GM03348 (cell line): Measurements from ENCODE around the gene CHRND.

Source experiments
- DNase-seq: peaks from one replicate; pipeline ENCODE4 v3.0.0; 2012; ENCODE audit warnings: low spot score

Gene CHRND

DNA sequence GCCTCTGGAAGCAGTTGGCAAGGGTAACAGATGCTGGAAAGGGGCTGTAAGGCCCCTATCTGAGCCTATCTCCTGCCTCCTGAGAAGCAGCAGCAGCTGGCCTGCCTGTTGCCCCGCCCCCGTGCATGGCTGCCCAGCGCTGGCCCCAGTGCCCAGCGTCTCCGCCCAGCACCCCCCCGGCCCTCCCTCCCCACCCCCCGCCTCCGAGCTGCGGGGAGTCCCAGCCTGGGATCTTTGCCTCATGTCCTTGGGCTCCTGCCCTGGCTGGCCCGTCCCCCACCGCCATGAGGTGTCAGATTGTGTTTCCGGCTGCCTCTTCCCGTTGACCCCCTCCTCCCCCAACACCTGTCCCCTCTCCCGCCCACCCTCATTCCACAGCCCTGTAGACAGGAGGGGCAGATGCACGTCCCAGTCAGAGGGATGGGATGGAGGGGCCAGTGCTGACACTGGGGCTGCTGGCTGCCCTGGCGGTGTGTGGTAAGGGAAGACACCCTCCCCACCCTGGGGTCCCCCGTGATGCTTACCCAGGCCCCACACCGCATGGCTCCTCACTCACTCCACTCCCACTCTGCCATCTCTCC is at the start of gene CHRND:
Gene CHRND (plus strand): TSS at position 370 of the 581 bp plus-strand sequence. CDS start 56 bp downstream, at position 426.
- DNase-seq, result peak; percentile 53

DNA sequence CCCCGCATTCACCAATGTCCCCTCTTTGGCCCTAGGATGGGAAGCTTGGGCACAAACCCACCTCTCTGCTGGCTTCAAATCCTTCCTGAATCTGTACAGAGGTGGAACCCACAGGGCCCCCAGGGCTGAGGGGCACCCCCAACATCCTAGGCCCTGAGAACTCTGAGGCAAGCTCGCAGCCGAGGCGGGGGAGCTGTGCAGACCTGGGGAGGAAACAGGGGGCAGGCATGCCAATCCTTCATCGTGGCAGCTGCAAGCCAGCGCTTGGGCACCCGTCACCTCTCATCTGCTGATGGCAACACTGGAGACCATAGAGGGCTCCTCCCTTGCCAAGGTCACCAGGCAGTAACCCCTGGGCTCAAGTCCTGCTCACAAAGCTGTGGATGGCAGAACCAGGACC is 49.2 kb upstream of the CHRND start:
- DNase-seq, result no peak

DNA sequence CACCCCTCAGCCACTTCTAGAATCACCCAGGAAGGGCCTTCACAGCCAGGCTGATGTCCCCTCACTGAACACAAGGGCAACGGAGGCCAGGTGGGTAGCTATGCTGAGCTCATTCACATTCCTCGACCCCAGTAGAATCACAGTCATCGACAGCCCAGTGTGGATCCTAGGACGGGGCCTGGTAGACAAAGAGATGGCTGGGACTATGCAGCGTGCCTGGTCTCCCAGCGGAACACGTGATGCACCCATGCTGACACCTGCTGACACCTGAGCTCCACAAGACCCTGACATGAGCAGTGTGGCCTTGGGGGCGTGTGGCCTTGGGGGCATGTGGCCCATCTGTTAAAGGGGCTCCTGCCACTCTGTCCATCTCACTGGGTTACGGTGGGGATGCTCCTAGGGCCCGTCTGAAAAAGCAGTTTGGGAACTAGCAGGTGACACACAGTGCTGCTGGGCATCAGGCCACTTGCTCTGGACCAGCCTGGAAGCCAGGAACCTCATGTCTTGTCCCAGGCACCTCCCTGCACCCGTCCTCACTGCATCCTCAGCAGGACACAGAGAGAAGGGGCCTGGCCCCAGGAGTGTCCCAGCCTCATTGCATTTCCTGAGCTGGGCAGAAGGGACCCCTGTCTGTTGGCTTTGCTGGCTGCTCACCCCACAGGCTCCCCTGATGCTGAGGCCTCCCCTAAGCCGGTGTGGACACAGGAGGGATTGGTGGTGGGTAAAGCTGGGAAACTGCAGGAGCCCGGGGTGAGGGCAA is 48.0 kb upstream of the CHRND start:
- DNase-seq, result no peak

DNA sequence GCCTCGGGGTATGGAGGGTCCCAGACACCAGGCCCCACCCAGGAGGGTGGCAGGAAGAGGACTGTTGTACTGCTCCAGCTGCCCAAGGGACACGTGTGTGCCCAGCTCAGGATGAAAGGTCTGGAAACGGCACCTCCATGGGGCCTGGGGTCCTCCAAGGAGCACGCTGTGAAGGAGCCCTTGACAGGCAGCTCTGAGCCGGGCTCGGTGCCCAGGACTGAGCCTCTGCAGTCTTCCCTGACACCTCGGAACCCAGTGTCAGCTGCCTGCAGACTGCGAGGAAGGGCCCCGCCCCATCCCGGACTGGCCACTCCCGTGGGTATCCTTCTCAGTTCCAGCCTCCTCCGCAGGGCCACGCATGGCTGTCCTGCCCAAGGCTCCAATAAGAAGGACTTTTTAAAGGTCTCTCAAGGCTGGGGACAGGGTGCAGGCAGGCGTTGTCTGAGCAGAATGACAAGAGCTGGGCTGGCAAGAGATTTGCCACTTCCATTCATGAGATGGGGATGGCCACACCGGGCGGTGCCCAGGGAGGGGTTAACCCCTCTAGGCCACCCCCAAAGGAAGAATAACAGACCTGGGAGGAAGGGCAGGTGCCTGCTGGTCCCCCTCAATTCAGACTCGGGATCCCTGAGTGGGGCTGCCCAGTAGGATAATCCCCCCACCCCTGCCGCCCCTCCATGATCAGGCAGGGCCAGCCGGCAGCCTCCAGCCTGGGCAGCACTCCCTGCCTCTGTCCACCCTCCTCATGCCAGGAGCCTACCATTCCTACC is 47.2 kb upstream of the CHRND start:
- no peak for DNase-seq

DNA sequence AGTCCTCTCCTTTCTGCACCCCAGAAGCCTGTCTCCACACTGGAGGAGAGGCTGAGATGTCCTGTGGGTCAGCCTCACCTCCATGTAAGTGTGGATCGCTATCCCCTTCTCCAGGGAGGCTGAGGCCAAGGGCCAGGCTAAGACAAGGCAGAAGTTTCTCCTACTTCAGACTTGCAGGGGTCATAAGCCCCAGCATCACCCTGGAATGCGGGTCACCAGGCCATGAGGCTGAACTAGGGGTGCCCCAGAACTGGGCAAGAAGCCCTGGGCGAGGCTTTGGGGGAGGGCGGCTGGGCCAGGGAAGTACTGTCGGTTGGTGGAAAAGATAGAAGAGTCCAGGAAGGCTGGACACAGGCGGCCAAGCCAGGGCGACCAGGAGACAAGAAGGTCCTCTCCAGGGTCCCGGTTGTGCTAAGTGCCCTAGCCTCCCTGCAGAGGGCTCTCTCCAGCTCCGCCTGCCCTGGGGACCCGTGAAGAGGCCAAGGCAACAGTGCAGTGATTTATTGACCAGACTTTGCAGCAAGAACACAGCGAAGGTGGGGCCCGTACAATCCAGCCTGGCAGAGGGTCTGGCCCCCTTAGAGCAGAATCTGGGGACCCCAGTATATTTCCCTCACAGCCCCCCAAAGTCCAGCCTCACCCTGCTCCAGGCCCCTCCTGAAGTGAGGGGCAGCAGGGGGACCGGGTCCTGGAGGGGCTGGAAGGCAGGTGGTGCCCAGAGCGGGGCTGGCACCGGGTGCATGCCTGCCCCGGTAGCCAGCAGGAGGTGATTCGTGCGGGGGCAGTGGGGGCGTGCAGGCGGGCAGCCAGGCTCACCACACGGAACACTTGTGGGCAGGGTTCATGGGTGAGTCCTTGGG is 46.4 kb upstream of the CHRND start:
- DNase-seq, result no peak

DNA sequence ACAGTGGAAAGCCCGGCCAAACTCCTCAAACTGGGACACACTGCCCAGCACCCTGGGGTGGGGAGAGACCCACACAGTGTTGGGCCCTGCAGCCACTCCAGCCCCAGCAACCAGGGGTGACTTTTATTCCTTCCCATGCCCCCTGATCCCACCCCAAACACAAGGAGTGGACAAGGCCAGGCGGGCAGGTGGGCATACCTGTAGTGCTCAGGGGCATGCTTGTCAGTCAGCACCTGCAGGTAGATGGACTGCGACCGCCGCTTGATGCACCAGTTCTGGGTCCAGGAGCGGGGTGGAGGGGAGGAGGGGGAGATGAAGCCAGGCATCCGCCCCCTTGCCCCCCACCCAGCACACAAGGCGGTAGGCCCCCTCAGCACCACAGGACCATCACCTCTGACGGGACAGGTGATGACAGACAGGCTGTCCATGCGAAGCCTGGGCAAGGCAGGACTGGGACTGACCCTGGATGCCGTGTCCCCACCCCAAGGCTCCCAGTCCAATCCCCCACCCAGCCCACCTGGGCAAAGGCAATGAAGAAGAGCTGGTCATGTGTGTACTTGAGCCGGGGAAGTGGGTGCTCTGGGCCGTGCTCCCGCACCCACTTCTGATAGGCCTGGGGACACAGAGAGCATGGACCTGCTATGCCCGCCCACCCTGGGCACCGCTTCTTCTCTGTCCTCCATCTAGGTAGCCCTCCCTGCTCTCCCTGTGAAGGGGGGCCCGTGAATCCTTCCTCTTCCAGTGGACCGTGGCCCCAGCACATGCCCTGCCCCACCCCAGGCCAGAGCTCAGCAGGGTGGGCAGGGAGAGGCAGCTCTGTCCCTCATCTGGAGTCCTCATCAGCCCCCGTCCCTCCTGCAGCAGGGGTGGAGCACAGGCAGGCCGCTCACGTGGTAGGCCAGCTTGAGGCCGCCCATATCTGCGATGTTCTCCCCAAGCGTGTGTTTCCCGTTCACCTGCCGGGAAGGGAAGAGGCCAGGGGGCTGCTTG is 45.5 kb upstream of the CHRND start:
- DNase-seq, result no peak

DNA sequence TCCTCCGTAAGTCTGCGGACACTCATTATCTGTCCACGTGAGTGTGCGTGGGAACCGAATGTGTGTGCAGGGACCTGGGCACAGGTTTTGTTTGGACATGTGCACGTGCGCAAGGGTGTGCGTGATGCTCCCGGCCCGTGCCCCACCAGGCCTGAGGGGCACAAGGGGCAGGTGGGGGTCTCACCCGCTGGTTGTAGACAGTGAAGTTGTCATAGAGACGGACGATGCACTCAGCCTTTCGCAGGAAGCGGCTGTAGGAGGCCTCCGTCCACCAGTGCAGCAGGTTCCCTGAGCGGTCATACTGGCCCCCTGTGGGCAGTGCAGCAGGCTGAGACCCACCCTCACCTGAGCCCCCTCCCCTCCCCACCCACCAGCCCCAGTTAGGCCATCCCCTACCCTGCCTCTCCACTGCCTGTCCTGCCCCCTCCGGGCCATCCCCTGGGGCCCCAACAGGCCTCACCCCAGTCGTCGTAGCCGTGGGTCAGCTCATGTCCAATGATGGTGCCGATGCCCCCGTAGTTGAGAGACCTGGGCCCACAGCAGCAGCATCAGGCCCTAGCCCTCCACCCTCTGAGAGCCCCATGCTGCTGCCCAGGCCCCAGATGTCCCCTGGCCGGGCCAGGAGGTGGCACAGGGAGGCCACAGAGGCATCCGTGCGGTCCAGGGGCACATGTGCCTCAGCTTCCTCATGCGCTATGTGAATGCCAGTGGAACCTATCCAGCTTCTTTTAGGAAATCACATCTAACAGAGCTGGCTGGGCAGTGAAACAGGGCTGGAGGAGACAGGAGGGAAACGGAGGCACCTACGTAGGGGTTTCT is 44.4 kb upstream of the CHRND start:
- DNase-seq, result no peak

DNA sequence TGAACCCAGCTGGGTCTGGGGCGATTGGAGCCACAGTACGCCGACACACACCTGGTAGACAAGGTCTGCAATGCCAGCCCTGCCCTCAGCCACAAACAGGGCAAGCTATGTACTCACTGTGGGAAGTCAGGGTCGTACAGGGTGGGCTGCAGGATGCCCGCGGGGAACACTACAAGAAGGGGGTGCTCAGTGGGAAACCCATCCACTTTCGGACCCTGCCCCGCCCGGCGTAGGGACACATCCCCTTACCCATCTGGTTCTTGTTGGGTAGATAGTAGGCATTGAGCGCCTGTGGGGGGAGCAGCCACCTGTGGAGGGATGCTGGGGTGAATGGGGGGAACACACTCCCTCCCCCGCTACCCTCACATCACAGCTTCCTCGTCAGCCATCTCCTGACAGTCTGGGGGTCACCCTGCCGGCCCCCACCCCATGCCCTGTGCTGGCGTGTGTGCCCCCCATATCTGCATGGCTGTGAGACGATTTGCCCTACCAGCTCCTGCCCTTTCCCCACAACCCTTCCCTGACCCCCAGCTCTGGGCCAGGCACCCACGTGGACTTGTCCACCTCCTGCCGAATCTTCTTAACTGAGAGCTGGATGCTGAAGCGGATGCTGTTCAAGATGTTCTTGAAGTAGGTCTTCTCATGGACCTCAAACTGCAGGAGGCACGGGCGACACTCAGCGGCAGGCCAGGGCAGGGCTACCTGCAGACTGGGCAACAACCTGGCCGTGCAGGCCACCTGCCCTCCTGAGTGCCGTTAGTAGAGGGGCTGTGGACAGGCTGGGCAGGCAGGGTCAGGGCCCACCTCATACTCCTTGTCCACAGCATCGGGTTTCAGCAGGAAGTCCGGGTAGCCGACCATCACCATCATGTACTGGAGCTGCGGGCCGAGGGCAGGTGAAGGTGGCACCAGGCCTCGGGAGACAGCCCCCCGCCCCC is 43.4 kb upstream of the CHRND start:
- DNase-seq, result no peak

DNA sequence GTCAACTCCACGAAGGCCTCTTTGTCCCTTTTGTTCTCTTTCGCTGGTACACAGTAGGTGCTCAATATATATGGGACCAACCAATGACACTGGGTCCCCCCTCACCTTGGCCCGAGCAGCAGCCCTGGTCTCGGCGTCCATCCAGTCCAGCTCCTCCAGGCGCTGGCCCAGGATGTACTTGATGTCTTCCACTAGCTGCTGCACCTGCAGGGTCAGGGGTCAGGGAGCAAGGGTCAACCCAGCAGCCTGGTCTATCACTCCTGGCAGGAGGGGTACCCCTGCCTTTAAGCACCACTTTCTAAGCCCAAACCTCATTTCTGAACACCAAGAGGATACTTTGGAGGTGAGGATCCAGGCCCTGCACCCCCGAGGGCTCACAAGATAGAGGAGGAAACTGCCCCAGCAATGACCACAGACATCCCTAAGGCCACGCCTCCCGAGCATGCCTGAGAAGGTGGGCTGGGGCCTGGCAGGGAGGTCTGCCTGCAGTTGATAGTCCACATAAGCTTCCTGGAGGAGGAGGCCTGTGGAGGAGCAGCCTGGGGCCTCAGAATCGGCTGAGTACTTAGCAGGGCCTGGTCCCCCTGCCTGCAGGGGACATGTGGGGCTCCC is 42.5 kb upstream of the CHRND start:
- DNase-seq, result no peak

DNA sequence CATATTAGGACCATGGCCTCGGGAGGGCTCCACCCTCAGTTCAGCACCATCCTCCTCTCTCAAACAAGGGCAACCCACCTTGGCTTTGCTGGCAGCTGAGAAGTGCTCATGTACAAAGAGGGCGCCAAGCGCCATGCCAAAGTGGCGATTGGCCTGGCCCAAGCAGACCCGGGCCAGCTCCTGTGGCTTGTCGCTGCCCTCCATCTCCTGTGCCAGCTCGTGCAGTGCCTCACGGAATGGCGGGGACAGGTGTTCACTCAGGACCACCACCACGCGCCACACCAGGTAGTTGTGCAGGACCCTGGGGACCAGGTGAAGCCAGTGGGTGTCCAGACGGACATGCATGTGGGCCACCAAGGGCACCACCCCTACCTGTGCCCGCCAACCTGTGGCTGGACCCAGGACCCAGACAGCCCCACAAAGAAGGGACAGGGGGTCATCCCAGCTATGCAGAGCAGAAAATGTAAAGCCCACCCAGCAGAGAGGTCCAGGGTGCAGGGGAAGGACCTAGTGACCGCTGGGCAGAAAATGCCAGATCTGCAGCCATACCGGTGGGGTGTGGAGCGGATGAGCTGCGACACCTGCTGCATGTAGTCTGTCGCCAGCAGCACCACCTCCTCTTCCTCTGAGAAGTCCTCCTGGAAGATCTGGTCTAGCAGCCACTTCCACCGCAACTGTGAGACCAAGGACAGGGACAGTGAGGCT is 41.9 kb upstream of the CHRND start:
- DNase-seq, result no peak

DNA sequence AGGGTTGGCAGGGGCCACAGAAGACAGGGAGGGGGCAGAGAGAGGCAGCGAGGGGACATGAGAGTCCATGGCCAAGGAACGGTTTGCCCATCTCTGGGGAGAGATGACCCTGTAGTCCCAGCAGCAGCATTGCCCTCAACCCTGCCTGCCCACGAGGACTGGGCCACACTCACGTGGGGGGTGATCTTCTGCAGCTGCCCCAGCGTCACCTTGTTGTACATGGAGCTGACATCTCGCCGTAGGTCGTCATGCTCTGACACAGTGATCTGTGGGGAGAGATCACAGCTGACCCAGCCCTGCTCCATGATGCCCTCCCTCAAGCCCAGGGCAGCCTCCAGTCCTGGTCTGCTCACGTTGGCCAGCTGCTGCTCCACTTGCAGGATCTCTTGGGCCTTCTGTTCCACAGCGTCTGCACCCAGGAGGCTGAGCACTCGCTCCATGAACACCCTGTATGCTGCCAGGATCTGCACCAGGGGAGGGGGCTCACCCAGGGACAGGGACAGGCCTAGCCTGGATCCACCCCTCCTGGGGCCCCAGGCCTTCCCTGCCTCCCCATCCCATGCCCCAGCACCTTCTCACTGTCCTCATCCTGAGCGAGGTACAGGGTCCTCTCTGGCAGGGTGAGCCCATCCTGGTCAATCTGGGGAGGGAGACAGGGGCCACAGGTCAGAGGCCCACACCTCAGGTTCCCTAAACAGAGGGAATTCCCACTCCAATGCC is 41.2 kb upstream of the CHRND start:
- DNase-seq, result no peak

DNA sequence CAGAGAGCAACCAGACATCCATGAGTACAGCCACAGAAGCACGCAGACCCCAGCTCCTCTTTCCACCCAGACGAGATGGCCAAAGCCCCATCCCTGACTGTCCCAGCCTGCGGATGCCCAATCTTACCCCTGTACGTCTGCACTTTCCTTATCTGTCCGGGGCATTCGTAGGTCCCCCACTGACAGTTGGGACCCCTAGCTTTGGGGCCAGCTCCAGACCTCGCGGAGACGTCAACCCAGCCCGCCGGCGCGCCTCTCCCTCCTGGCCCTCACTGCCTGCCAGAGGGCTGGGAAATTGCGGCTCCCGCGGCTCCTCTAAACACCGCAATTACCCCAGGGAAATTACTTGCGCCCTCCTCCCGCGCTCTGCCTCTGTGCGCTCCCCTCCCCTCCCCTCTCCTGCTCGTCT is 40.6 kb upstream of the CHRND start:
- no peak for DNase-seq

DNA sequence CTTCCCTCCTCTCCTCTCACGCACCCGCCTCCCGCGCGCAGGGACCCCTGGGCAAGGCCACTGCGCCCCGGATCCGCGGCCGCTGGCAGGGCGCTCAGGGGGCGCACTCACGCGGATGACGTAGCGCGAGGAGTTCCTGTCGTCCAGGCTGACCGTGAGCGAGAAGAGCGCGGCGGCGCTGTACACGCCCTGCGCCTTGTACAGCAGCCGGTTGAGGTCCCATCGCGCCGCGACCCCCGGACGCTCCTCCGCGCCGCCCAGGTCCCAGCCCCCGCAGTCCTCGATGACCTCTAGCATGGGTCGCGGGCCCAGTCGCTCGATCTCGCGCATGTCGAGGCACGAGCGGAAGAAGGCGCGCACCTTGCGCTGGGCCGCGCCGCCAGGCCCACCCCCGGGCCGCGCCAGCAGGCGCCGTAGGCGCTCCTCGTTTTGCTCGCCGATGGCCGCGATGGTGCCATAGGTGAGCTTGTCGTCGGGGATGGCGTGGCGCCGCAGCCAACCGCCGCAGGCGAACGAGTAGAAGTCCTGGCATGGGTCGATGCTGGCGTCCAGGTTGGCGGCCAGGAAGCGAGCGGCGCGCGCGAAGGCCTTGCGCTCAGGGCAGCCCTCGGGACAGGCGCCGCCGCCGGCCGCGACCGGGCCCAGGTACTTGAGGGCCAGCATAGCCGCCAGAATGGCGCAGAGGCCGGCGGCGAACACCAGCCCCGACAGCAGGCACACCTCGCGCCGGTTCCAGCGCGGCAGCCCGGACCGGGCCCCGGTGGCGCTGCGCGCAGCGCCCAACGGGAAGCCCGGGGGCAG is 40.0 kb upstream of the CHRND start:
- DNase-seq, result no peak

DNA sequence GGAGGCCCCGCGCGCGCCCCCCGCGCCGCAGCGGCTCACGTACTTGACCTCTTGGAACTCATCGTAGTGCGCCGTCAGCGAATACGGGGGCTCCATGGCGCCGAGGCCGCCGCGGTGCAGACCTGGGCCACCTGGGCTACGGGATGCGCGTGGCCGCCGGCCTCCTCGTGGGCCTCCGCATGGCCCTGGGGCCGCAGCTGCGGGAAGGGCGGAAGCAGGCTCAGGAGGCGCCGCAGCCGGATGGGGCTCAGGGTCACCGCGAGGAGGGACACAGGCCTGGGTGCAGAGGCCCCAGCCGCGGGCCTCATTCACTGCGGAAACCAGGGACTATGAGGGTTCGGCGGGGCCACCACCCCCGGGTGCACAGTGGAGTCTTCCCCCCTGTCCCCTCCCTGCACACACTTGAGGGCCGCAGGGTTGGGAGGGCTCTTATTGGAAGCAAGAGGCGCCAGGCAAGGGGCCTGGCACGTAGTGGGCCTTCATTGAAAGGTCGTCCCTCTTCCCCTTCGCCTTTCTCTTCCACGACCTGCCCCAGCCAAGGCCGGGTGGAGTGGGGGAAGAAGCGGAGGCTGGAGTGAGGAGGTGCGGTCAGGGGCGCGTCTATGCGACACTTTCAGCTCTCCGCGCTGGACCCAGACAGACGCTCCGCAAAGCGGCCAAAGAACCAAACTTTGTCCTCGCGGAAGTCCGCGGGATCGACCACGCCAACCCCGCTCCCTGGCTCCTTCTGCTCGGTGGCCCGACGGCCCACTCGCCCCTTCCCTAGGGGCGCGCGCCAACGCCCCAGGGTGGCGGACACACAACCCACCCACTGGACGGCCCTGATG is 39.2 kb upstream of the CHRND start:
- no peak for DNase-seq

DNA sequence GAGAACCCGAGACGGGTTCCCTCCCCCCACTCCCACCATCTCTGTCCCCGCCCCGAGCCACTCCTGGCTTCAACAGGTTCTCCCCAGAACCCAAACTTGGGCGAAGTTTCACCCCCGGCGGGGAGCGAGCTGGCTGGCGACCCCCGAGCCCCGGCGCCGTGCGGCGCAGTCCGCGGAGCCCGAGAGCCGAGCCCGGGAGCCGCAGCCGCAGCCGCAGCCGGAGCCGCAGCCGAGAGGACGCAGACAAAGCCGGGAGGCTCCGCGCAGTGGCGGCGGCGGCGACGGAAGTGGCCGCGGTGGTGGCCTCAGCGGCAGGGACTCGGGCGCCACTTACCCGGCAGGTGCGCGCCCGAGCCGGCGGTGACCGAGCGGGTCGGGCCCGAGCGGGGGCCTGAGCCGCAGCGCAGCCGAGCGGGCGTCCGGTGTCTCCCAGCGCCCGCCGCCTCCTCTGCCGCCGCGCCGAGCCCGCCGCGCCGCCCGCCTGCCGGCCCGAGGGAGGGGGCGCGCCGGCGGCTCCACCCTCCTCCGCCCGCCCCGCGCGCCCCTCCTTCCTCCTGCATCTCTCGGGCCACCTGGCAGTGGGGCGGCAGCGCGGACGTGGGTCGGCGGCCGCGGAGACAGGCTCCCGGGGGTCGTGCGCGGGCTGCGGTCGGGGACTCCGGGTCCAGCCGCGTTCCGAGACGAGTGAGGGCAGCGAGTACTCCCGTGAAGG is 38.4 kb upstream of the CHRND start, which contains the start of gene ECEL1:
Gene ECEL1 (minus strand): TSS at position 450 of the 712 bp plus-strand sequence. CDS start 1,181 bp downstream, outside the sequence.
- DNase-seq, result no peak
